ENCODE results near the gene CNNM3. TPM values are rescaled to one million over a fixed set of nuclear protein-coding genes. Genes with fewer than 3 reads are reported as not detected.

Gene CNNM3
- total and polyA plus RNA-seq, 2 experiments from 2014 or later = 17.1 to 25.8 TPM

DNA sequence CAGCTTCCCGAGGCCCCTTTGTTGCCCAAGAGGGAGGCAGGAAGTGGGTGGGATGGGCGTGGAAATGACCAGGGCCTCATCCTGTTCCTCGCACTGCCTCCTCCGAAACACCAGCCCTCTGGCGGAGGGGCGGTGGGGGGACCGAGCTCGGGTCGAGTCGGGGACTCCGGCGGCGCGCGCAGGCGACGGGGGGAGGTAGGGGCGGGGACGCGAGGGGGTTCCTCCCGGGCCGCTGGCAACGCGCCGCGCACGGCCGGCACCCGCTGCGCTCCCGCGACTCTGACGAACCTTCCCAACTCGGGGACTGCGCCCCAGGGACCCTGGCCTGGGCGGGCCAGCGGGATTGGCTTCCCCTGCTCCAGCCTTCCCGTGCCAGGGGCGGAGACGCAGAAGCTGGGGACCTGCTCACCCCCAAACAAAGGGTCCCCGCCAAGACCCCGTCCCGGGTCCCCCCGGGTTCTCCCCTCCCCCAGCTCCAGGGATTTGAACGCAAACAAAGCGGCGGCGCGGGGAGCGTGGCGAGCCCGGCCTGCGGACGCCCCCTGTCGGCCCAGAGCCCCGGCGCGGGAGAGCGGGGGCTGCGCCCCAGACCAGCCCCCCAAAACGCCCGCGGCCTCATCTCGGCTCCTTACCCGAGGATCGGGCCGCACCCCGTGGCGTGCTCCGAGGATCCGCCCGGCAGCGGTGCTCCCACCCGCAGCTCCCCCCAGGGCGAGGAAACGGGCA is 52.6 kb downstream of the CNNM3 start:
- Histone ChIP-seq H3K4me2 (peak overlapping the region; percentile 99), H3K36me3 (replicated peaks; ENCODE audit: insufficient read depth, low read depth) (no peaks in the 10 kb centered on the region), H3K4me3 (peak overlapping the region; percentile 100), H3K9me2 (replicated peaks; ENCODE audit: insufficient read depth) (no peaks in the 10 kb centered on the region), H2AFZ (peak overlapping the region; percentile 91), H3K4me1 (ENCODE audit: insufficient read depth) (peaks cover 32% of the 10 kb centered on the region), H3K79me2 (peaks cover 57% of the 10 kb centered on the region), H4K20me1 (ENCODE audit: insufficient read depth, poor library complexity, severe bottlenecking) (peaks cover 43% of the 10 kb centered on the region), H3K27ac (peak overlapping the region; percentile 100), H3K27me3 (no peaks in the 10 kb centered on the region), H3K9me3 (ENCODE audit: low read depth) (no peaks in the 10 kb centered on the region)
- TF ChIP-seq EZH2 (IDR thresholded peaks at IDR 0.05; ENCODE audit: borderline replicate concordance) = no peak
- TF ChIP-seq, protein P1, sequence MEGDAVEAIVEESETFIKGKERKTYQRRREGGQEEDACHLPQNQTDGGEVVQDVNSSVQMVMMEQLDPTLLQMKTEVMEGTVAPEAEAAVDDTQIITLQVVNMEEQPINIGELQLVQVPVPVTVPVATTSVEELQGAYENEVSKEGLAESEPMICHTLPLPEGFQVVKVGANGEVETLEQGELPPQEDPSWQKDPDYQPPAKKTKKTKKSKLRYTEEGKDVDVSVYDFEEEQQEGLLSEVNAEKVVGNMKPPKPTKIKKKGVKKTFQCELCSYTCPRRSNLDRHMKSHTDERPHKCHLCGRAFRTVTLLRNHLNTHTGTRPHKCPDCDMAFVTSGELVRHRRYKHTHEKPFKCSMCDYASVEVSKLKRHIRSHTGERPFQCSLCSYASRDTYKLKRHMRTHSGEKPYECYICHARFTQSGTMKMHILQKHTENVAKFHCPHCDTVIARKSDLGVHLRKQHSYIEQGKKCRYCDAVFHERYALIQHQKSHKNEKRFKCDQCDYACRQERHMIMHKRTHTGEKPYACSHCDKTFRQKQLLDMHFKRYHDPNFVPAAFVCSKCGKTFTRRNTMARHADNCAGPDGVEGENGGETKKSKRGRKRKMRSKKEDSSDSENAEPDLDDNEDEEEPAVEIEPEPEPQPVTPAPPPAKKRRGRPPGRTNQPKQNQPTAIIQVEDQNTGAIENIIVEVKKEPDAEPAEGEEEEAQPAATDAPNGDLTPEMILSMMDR (IDR thresholded peaks at IDR 0.05; ENCODE audit: poor library complexity) = peak; percentile 76
- no peak for TF ChIP-seq EZH2phosphoT487 (IDR thresholded peaks at IDR 0.05; ENCODE audit: low read depth, severe bottlenecking, unreplicated experiment)
- WGBS (ENCODE audit: low lambda C conversion rate, missing lambda C conversion rate) = 1% methylated on average over 14 of the region's 76 CpGs
- peak; percentile 94 for DNase-seq (ENCODE audit: low spot score)

DNA sequence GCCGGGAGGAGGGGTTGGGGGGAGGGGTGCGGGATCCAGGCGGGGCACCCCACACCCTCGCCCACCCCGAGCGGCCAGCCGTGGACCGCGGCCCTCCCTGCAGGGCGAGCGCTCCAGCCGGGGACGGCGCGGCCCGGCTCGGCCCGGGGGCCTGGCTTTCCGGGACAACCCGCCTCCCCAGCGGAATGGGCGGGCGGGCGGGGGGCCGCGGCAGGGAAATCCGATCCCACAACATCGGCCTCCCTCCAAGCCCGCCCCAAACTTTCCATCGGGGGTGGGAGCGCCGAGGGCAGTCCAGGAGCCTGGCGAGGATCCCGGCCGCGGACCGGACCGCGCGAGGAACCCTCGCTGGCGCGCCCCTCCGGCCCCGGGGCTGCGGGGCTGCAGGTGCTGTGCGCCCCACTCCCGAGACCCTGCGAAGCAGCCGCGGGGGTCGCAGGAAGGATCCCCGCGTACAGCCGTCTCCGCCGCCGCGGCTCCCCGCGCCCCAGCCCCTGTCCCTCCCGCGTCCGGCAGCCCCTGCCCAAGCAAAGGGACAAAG is 53.3 kb downstream of the CNNM3 start:
- H3K4me2 ChIP-seq = peak overlapping the region; percentile 99
- peaks cover 54% of the 10 kb centered on the region for H3K79me2 ChIP-seq
- H3K27ac ChIP-seq = peak overlapping the region; percentile 100
- no peaks in the 10 kb centered on the region for H3K27me3 ChIP-seq
- peak overlapping the region; percentile 91 for H2AFZ ChIP-seq
- TF ChIP-seq, protein P1 (IDR thresholded peaks at IDR 0.05; ENCODE audit: poor library complexity) = no peak
- TF ChIP-seq EZH2 (IDR thresholded peaks at IDR 0.05; ENCODE audit: borderline replicate concordance) = no peak
- TF ChIP-seq EZH2phosphoT487 (IDR thresholded peaks at IDR 0.05; ENCODE audit: low read depth, severe bottlenecking, unreplicated experiment) = no peak
- peak overlapping the region; percentile 100 for H3K4me3 ChIP-seq
- peaks cover 38% of the 10 kb centered on the region for H4K20me1 ChIP-seq (ENCODE audit: insufficient read depth, poor library complexity, severe bottlenecking)
- H3K9me2 ChIP-seq (replicated peaks; ENCODE audit: insufficient read depth) = no peaks in the 10 kb centered on the region
- peaks cover 38% of the 10 kb centered on the region for H3K4me1 ChIP-seq (ENCODE audit: insufficient read depth)
- H3K9me3 ChIP-seq (ENCODE audit: low read depth) = no peaks in the 10 kb centered on the region
- no peaks in the 10 kb centered on the region for H3K36me3 ChIP-seq (replicated peaks; ENCODE audit: insufficient read depth, low read depth)
- WGBS (ENCODE audit: low lambda C conversion rate, missing lambda C conversion rate) = no CpG with 5 or more reads among the region's 64 CpGs
- peak; percentile 90 for DNase-seq (ENCODE audit: low spot score)

DNA sequence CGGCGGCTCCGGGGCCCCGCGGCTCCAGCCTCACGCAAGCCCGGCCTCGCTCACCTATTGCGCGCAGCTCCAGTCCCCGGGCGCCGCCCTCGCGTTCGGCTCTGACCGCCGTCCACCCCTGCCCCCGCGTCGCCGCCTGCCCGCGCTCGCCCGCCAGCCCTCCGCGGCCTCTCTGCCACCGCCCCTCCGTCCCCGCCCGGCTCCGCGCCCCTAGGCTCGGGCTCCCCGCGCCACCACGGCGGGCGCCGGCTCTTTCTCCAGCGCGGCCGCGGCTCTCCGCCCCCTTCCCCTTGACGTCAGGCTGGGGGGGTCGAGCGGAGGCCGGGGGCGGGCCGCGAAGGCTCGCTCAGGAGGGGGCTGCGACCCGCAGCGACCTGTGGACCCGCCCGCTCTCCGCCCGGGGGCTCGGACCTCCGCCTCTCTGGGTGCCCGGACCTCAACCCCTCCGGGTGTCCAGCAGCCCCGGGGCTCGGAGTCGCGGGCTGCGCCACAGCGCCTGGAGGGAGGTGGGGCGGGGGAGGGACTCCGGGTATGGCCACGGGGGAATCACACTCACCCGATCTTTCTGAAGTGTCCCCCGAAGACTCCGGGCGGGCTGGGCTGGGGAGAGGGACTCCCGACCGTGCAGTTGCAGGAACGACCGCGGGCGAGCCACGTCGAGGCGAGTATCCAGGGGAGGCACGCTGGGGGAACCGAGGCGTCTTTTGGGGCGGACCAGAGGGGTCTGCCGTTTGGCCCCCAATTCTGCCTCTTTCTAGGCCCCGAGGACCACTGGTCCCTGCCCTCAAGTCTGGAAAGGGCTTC is 54.0 kb downstream of the CNNM3 start, which contains the start of gene SEMA4C:
Gene SEMA4C, minus strand, starts transcription at position 259 of the 804 bp plus-strand sequence. CDS start 2,194 bp downstream, outside the sequence.
- peak within 1 kb of the TSS; percentile 100 for H3K4me3 ChIP-seq
- H2AFZ ChIP-seq = peak within 1 kb of the TSS; percentile 91
- DNase-seq (ENCODE audit: low spot score) = peak; percentile 83
- no peaks in the 10 kb centered on the region for H3K9me2 ChIP-seq (replicated peaks; ENCODE audit: insufficient read depth)
- no peaks in the 10 kb centered on the region for H3K27me3 ChIP-seq
- peaks cover 47% of the 10 kb centered on the region for H3K79me2 ChIP-seq
- H3K36me3 ChIP-seq (replicated peaks; ENCODE audit: insufficient read depth, low read depth) = no peaks in the 10 kb centered on the region
- no peaks in the 10 kb centered on the region for H3K9me3 ChIP-seq (ENCODE audit: low read depth)
- H3K27ac ChIP-seq = peak within 1 kb of the TSS; percentile 100
- peak within 1 kb of the TSS; percentile 99 for H3K4me2 ChIP-seq
- peaks cover 33% of the 10 kb centered on the region for H4K20me1 ChIP-seq (ENCODE audit: insufficient read depth, poor library complexity, severe bottlenecking)
- TF ChIP-seq EZH2phosphoT487 (IDR thresholded peaks at IDR 0.05; ENCODE audit: low read depth, severe bottlenecking, unreplicated experiment) = no peak
- TF ChIP-seq EZH2 (IDR thresholded peaks at IDR 0.05; ENCODE audit: borderline replicate concordance) = no peak
- TF ChIP-seq, protein P1 (IDR thresholded peaks at IDR 0.05; ENCODE audit: poor library complexity) = no peak
- peaks cover 44% of the 10 kb centered on the region for H3K4me1 ChIP-seq (ENCODE audit: insufficient read depth)
- 3% methylated on average over 24 of the region's 93 CpGs for WGBS (ENCODE audit: low lambda C conversion rate, missing lambda C conversion rate)

Measured in hepatocyte (in vitro differentiated cells).